K562 treated with DMSO at 1 percent for 24 hours (cell line): ENCODE measurements around the gene OTOL1. TPM values are rescaled to one million over a fixed set of nuclear protein-coding genes. Genes with fewer than 3 reads are reported as not detected.

ENCODE experiments used
- total RNA-seq: library from RNA; unstranded; fragments of 300-600 nt; gene quantifications from 2 replicates; pipeline ENCODE4 v1.2.3, GENCODE V29; 2022; ENCODE audit warnings: low read depth; ENCODE audit not compliant: insufficient read depth

OTOL1 gene
- total RNA-seq: not detected in 2 replicates

GRCh38 chr3:161496508-161496907 is at the start of gene OTOL1:
OTOL1 (plus strand) TSS chr3:161496808; CDS start chr3:161496808, 0 bp downstream.

Other genes with a start within 250 kb of the OTOL1 start
- gene SPTSSB, start 125.3 kb upstream of the OTOL1 start, total RNA-seq: not detected in 2 replicates